HEK293 (cell line): ENCODE results near the gene TOM1L2.

ENCODE experiments used
- GLIS1 ChIP-seq: fragments of 450-650 bp; formaldehyde crosslinking; IDR thresholded peaks from 2 replicates; pipeline ENCODE4 v1.5.1; 2016; ENCODE audit warnings: missing biosample characterization, missing genetic modification characterization
- GLIS2 ChIP-seq: fragments of 450-650 bp; formaldehyde crosslinking; IDR thresholded peaks from 2 replicates; pipeline ENCODE4 v1.5.1; 2016; ENCODE audit warnings: missing biosample characterization, missing genetic modification characterization
- YY1 ChIP-seq: fragments of 450-650 bp; formaldehyde crosslinking; IDR thresholded peaks from 2 replicates; pipeline ENCODE4 v1.5.1; 2018; ENCODE audit warnings: missing biosample characterization, missing genetic modification characterization
- ZBTB8A ChIP-seq: fragments of 450-650 bp; formaldehyde crosslinking; IDR thresholded peaks from 2 replicates; pipeline ENCODE4 v1.5.1; 2016; ENCODE audit warnings: missing biosample characterization, missing genetic modification characterization
- ZNF114 ChIP-seq: fragments of 450-650 bp; formaldehyde crosslinking; IDR thresholded peaks from 2 replicates; pipeline ENCODE4 v1.5.0; 2017; ENCODE audit warnings: missing biosample characterization, missing genetic modification characterization
- ZNF16 ChIP-seq: fragments of 450-650 bp; formaldehyde crosslinking; IDR thresholded peaks from 2 replicates; pipeline ENCODE4 v1.5.1; 2016; ENCODE audit warnings: low read depth, missing biosample characterization, missing genetic modification characterization
- ZNF169 ChIP-seq: fragments of 450-650 bp; formaldehyde crosslinking; IDR thresholded peaks from 2 replicates; pipeline ENCODE4 v1.5.1; 2016; ENCODE audit warnings: missing biosample characterization, missing genetic modification characterization
- ZNF175 ChIP-seq: fragments of 450-650 bp; formaldehyde crosslinking; IDR thresholded peaks from 2 replicates; pipeline ENCODE4 v1.5.1; 2016; ENCODE audit warnings: missing biosample characterization, missing genetic modification characterization
- ZNF426 ChIP-seq: fragments of 450-650 bp; formaldehyde crosslinking; IDR thresholded peaks from 2 replicates; pipeline ENCODE4 v1.5.1; 2017; ENCODE audit warnings: missing biosample characterization, missing genetic modification characterization, mild to moderate bottlenecking, inconsistent platforms, moderate library complexity
- TF ChIP-seq, protein P1 (sequence below): fragments of 450-650 bp; formaldehyde crosslinking; IDR thresholded peaks from 2 replicates; pipeline ENCODE4 v1.5.1; 2016; ENCODE audit warnings: missing biosample characterization, missing genetic modification characterization, borderline replicate concordance
- TF ChIP-seq, protein P2 (sequence below): fragments of 450-650 bp; formaldehyde crosslinking; IDR thresholded peaks from 2 replicates; pipeline ENCODE4 v1.5.1; 2016; ENCODE audit warnings: missing biosample characterization, missing genetic modification characterization
- TF ChIP-seq, protein P3 (sequence below): fragments of 450-650 bp; formaldehyde crosslinking; IDR thresholded peaks from 2 replicates; pipeline ENCODE4 v1.5.1; 2016; ENCODE audit warnings: missing biosample characterization, missing genetic modification characterization, low read depth
- TF ChIP-seq, protein P4 (sequence below): fragments of 450-650 bp; formaldehyde crosslinking; IDR thresholded peaks from 2 replicates; pipeline ENCODE4 v1.5.1; 2016; ENCODE audit warnings: missing biosample characterization, missing genetic modification characterization
- TF ChIP-seq, protein P5 (sequence below): fragments of 450-650 bp; formaldehyde crosslinking; IDR thresholded peaks from 2 replicates; pipeline ENCODE4 v1.5.1; 2016; ENCODE audit warnings: missing biosample characterization, missing genetic modification characterization
- TF ChIP-seq, protein P6 (sequence below): fragments of 450-650 bp; IDR thresholded peaks from 2 replicates; pipeline ENCODE4 v1.5.1; 2018; ENCODE audit warnings: missing biosample characterization, missing genetic modification characterization
- TF ChIP-seq, protein P7 (sequence below): fragments of 450-650 bp; formaldehyde crosslinking; IDR thresholded peaks from 2 replicates; pipeline ENCODE4 v1.5.1; 2016; ENCODE audit warnings: missing biosample characterization, missing genetic modification characterization

The TOM1L2 gene

DNA sequence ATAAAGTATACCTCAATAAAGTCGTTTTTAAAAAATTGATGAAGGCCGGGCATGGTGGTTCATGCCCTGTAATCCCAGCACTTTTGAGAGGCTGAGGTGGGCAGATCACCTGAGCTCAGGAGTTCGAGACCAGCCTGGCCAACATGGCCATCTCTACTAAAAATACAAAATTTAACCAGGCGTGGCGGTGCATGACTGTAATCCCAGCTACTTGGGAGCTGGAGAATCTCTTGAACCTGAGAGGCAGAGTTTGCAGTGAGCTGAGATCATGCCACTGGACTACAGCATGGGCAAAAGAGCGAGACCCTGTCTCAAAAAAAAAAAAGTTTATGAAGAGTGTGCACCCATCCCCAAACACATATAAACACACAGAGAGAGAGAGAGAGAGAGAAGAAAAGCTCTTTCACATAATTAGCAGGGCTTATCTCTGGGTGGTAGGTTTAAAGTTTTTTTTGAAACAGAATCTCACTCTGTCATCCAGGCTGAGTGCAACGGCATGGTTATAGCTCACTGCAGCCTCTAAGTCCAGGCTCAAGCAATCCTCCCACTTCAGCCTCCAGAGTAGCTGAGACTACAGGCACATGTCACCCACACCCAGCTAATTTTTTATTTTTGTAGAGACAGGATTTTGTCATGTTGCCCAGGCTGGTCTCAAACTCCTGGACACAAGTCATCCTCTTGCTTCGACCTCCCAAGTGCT, 138.4 kb downstream of the TOM1L2 start (continued):
- TF ChIP-seq, protein P1, sequence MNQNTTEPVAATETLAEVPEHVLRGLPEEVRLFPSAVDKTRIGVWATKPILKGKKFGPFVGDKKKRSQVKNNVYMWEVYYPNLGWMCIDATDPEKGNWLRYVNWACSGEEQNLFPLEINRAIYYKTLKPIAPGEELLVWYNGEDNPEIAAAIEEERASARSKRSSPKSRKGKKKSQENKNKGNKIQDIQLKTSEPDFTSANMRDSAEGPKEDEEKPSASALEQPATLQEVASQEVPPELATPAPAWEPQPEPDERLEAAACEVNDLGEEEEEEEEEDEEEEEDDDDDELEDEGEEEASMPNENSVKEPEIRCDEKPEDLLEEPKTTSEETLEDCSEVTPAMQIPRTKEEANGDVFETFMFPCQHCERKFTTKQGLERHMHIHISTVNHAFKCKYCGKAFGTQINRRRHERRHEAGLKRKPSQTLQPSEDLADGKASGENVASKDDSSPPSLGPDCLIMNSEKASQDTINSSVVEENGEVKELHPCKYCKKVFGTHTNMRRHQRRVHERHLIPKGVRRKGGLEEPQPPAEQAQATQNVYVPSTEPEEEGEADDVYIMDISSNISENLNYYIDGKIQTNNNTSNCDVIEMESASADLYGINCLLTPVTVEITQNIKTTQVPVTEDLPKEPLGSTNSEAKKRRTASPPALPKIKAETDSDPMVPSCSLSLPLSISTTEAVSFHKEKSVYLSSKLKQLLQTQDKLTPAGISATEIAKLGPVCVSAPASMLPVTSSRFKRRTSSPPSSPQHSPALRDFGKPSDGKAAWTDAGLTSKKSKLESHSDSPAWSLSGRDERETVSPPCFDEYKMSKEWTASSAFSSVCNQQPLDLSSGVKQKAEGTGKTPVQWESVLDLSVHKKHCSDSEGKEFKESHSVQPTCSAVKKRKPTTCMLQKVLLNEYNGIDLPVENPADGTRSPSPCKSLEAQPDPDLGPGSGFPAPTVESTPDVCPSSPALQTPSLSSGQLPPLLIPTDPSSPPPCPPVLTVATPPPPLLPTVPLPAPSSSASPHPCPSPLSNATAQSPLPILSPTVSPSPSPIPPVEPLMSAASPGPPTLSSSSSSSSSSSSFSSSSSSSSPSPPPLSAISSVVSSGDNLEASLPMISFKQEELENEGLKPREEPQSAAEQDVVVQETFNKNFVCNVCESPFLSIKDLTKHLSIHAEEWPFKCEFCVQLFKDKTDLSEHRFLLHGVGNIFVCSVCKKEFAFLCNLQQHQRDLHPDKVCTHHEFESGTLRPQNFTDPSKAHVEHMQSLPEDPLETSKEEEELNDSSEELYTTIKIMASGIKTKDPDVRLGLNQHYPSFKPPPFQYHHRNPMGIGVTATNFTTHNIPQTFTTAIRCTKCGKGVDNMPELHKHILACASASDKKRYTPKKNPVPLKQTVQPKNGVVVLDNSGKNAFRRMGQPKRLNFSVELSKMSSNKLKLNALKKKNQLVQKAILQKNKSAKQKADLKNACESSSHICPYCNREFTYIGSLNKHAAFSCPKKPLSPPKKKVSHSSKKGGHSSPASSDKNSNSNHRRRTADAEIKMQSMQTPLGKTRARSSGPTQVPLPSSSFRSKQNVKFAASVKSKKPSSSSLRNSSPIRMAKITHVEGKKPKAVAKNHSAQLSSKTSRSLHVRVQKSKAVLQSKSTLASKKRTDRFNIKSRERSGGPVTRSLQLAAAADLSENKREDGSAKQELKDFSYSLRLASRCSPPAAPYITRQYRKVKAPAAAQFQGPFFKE (tag by site-specific recombination), result no peak
- TF ChIP-seq ZNF175 (tag by site-specific recombination), result no peak
- TF ChIP-seq, protein P2, sequence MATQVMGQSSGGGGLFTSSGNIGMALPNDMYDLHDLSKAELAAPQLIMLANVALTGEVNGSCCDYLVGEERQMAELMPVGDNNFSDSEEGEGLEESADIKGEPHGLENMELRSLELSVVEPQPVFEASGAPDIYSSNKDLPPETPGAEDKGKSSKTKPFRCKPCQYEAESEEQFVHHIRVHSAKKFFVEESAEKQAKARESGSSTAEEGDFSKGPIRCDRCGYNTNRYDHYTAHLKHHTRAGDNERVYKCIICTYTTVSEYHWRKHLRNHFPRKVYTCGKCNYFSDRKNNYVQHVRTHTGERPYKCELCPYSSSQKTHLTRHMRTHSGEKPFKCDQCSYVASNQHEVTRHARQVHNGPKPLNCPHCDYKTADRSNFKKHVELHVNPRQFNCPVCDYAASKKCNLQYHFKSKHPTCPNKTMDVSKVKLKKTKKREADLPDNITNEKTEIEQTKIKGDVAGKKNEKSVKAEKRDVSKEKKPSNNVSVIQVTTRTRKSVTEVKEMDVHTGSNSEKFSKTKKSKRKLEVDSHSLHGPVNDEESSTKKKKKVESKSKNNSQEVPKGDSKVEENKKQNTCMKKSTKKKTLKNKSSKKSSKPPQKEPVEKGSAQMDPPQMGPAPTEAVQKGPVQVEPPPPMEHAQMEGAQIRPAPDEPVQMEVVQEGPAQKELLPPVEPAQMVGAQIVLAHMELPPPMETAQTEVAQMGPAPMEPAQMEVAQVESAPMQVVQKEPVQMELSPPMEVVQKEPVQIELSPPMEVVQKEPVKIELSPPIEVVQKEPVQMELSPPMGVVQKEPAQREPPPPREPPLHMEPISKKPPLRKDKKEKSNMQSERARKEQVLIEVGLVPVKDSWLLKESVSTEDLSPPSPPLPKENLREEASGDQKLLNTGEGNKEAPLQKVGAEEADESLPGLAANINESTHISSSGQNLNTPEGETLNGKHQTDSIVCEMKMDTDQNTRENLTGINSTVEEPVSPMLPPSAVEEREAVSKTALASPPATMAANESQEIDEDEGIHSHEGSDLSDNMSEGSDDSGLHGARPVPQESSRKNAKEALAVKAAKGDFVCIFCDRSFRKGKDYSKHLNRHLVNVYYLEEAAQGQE (tag by site-specific recombination), result no peak
- TF ChIP-seq, protein P3, sequence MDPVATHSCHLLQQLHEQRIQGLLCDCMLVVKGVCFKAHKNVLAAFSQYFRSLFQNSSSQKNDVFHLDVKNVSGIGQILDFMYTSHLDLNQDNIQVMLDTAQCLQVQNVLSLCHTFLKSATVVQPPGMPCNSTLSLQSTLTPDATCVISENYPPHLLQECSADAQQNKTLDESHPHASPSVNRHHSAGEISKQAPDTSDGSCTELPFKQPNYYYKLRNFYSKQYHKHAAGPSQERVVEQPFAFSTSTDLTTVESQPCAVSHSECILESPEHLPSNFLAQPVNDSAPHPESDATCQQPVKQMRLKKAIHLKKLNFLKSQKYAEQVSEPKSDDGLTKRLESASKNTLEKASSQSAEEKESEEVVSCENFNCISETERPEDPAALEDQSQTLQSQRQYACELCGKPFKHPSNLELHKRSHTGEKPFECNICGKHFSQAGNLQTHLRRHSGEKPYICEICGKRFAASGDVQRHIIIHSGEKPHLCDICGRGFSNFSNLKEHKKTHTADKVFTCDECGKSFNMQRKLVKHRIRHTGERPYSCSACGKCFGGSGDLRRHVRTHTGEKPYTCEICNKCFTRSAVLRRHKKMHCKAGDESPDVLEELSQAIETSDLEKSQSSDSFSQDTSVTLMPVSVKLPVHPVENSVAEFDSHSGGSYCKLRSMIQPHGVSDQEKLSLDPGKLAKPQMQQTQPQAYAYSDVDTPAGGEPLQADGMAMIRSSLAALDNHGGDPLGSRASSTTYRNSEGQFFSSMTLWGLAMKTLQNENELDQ (tag by site-specific recombination), result no peak
- TF ChIP-seq ZNF426 (tag by site-specific recombination), result no peak
- no peak for TF ChIP-seq GLIS2 (tag by site-specific recombination)
- TF ChIP-seq YY1 (tag by site-specific recombination), result no peak
- TF ChIP-seq, protein P4, sequence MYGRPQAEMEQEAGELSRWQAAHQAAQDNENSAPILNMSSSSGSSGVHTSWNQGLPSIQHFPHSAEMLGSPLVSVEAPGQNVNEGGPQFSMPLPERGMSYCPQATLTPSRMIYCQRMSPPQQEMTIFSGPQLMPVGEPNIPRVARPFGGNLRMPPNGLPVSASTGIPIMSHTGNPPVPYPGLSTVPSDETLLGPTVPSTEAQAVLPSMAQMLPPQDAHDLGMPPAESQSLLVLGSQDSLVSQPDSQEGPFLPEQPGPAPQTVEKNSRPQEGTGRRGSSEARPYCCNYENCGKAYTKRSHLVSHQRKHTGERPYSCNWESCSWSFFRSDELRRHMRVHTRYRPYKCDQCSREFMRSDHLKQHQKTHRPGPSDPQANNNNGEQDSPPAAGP (tag by site-specific recombination), result no peak
- no peak for TF ChIP-seq ZNF114 (tag by site-specific recombination)
- TF ChIP-seq, protein P5, sequence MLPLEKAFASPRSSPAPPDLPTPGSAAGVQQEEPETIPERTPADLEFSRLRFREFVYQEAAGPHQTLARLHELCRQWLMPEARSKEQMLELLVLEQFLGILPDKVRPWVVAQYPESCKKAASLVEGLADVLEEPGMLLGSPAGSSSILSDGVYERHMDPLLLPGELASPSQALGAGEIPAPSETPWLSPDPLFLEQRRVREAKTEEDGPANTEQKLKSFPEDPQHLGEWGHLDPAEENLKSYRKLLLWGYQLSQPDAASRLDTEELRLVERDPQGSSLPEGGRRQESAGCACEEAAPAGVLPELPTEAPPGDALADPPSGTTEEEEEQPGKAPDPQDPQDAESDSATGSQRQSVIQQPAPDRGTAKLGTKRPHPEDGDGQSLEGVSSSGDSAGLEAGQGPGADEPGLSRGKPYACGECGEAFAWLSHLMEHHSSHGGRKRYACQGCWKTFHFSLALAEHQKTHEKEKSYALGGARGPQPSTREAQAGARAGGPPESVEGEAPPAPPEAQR (tag by site-specific recombination), result no peak
- TF ChIP-seq ZNF16 (tag by site-specific recombination), result no peak
- TF ChIP-seq ZNF169 (tag by site-specific recombination), result no peak
- TF ChIP-seq GLIS1 (tag by site-specific recombination), result peak; percentile 71
- TF ChIP-seq, protein P6, sequence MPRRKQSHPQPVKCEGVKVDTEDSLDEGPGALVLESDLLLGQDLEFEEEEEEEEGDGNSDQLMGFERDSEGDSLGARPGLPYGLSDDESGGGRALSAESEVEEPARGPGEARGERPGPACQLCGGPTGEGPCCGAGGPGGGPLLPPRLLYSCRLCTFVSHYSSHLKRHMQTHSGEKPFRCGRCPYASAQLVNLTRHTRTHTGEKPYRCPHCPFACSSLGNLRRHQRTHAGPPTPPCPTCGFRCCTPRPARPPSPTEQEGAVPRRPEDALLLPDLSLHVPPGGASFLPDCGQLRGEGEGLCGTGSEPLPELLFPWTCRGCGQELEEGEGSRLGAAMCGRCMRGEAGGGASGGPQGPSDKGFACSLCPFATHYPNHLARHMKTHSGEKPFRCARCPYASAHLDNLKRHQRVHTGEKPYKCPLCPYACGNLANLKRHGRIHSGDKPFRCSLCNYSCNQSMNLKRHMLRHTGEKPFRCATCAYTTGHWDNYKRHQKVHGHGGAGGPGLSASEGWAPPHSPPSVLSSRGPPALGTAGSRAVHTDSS (tag by site-specific recombination), result no peak
- peak; percentile 21; the same call in 1 of the 2 replicates for TF ChIP-seq ZBTB8A
- TF ChIP-seq, protein P7, sequence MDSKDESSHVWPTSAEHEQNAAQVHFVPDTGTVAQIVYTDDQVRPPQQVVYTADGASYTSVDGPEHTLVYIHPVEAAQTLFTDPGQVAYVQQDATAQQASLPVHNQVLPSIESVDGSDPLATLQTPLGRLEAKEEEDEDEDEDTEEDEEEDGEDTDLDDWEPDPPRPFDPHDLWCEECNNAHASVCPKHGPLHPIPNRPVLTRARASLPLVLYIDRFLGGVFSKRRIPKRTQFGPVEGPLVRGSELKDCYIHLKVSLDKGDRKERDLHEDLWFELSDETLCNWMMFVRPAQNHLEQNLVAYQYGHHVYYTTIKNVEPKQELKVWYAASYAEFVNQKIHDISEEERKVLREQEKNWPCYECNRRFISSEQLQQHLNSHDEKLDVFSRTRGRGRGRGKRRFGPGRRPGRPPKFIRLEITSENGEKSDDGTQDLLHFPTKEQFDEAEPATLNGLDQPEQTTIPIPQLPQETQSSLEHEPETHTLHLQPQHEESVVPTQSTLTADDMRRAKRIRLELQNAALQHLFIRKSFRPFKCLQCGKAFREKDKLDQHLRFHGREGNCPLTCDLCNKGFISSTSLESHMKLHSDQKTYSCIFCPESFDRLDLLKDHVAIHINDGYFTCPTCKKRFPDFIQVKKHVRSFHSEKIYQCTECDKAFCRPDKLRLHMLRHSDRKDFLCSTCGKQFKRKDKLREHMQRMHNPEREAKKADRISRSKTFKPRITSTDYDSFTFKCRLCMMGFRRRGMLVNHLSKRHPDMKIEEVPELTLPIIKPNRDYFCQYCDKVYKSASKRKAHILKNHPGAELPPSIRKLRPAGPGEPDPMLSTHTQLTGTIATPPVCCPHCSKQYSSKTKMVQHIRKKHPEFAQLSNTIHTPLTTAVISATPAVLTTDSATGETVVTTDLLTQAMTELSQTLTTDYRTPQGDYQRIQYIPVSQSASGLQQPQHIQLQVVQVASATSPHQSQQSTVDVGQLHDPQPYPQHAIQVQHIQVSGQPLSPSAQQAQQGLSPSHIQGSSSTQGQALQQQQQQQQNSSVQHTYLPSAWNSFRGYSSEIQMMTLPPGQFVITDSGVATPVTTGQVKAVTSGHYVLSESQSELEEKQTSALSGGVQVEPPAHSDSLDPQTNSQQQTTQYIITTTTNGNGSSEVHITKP (tag by site-specific recombination), result no peak
